Stomach (tissue), 9 donors: ENCODE data around the gene SPO11. TPM values are rescaled to one million over a fixed set of nuclear protein-coding genes. Genes with fewer than 3 reads are reported as not detected.

Experiments used
- DNase-seq, 2 donors: peaks; one replicate each; pipeline versions ENCODE4 v3.0.0 to v3.0.0-alpha.2; 2013 to 2019
- H3K27ac ChIP-seq, 5 donors: fragments of 200-600 bp in 4 of 5; sonication (generic) in 4 of 5; one replicate each; pipeline ENCODE4 v1.5.1; 2013 to 2019; ENCODE audit warnings: mild to moderate bottlenecking in 1 of 5, moderate library complexity in 1 of 5
- H3K27me3 ChIP-seq, 3 donors: fragments of 200-600 bp; sonication (generic); one replicate each; pipeline ENCODE4 v1.5.1; 2017 to 2019; ENCODE audit warnings: mixed run types in 1 of 3
- H3K36me3 ChIP-seq, 4 donors: fragments of 200-600 bp; sonication (generic); 1 replicate in 3 of 4; 2 replicates in 1 of 4; pipeline ENCODE4 v1.5.1; 2016 to 2019
- H3K4me1 ChIP-seq, 4 donors: fragments of 200-600 bp; sonication (generic); one replicate each; pipeline ENCODE4 v1.5.1; 2016 to 2019
- H3K4me3 ChIP-seq, 4 donors: fragments of 200-600 bp; sonication (generic) in 3 of 4; one replicate each; pipeline ENCODE4 v1.5.1; 2016 to 2019; ENCODE audit warnings: mild to moderate bottlenecking in 1 of 4
- H3K9me3 ChIP-seq, 4 donors: fragments of 200-600 bp; sonication (generic); one replicate each; pipeline ENCODE4 v1.5.1; 2016 to 2019
- EP300 ChIP-seq: sonication (generic); formaldehyde crosslinking; IDR thresholded peaks from one replicate; pipeline ENCODE4 v1.6.1; 2017; ENCODE audit warnings: antibody characterized with exemption
- POLR2A ChIP-seq, 4 donors: fragments of 450-650 bp; IDR thresholded peaks; one replicate each; pipeline ENCODE4 v1.6.1; 2016; ENCODE audit warnings: antibody characterized with exemption in 4 of 4, control low read depth in 2 of 4, mild to moderate bottlenecking in 1 of 4, moderate library complexity in 1 of 4
- POLR2AphosphoS5 ChIP-seq, 3 donors: sonication (generic); formaldehyde crosslinking; IDR thresholded peaks; one replicate each; pipeline ENCODE4 v1.6.1; 2016; ENCODE audit warnings: antibody characterized with exemption in 3 of 3
- WGBS, 5 donors: extraction: QIAGEN DNeasy Blood & Tissue Kit in 3 of 5; methylation state at CpG; one replicate each; pipeline versions ENCODE4 v1.1.5 to v1.1.7; 2013 to 2018; 5-methylcytosine and 5-hydroxymethylcytosine counted together
- intact Hi-C: fragments of 100-400 bp; cut with DNase I; formaldehyde crosslinking; loops from one replicate; pipeline ENCODE4 v1.15.1; 2023; ENCODE audit warnings: low total_unique reads
- polyA plus RNA-seq, 3 donors: library from polyadenylated mRNA; stranded (reverse); fragments of 200-250 nt; gene quantifications; one replicate each; pipeline ENCODE4 v1.2.3, GENCODE V29; 2013
- total RNA-seq, 5 donors: library from RNA; depleted of rRNA; stranded (reverse); fragments of >200 nt; gene quantifications; one replicate each; pipeline versions ENCODE4 v1.1.0 to v1.2.3, GENCODE V29; 2014 to 2016
- TF ChIP-seq, protein P1 (sequence below), 7 experiments: fragments of 450-650 bp in 4 of 7; fragments of 200-600 bp in 3 of 7; sonication (generic) in 3 of 7; IDR thresholded peaks; one replicate each; pipeline ENCODE4 v1.5.1; 2016 to 2019; ENCODE audit warnings: antibody characterized with exemption in 7 of 7, control low read depth in 2 of 7, mild to moderate bottlenecking in 1 of 7
- donor health status: healthy with polysubstance abuse.
- donor health status: Bipolar disorder and iron deficiency.
- donor health status: healthy.

SPO11 gene
- total and polyA plus RNA-seq, 8 donors, result not detected

DNA sequence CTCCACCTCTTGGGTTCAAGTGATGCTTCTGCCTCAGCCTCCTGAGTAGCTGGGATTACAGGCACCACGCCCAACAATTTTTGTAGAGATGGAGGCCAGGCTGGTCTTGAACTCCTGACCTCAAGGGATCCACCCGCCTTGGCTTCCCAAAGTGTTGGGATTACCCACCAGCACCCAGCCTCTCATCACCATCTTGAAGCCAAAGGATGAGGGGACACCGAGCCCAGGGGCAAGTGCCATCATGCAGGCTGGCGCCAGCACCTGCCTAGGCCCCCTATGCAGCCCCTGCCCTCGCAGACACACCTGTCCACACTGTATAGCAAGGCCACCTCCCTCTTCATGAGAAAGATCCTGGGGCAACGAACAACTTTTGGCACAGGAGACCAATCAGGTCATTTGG lies 56.3 kb downstream of the SPO11 start:
- Histone ChIP-seq H3K9me3 (no peaks in the 10 kb centered on the region), H3K36me3 (peaks cover 0 to 18% (median 12%) of the 10 kb centered on the region in 4 donors), H3K4me1 (peaks cover 11 to 31% (median 21%) of the 10 kb centered on the region in 4 donors), H3K27ac (no peak overlapping the region), H3K4me3 (no peak overlapping the region), H3K27me3 (no peaks in the 10 kb centered on the region)
- 90 to 97% (median 92%) methylated on average over 6 of the region's 6 CpGs for WGBS, 5 donors
- no peak for TF ChIP-seq POLR2A (IDR thresholded peaks at IDR 0.05)
- TF ChIP-seq, protein P1, sequence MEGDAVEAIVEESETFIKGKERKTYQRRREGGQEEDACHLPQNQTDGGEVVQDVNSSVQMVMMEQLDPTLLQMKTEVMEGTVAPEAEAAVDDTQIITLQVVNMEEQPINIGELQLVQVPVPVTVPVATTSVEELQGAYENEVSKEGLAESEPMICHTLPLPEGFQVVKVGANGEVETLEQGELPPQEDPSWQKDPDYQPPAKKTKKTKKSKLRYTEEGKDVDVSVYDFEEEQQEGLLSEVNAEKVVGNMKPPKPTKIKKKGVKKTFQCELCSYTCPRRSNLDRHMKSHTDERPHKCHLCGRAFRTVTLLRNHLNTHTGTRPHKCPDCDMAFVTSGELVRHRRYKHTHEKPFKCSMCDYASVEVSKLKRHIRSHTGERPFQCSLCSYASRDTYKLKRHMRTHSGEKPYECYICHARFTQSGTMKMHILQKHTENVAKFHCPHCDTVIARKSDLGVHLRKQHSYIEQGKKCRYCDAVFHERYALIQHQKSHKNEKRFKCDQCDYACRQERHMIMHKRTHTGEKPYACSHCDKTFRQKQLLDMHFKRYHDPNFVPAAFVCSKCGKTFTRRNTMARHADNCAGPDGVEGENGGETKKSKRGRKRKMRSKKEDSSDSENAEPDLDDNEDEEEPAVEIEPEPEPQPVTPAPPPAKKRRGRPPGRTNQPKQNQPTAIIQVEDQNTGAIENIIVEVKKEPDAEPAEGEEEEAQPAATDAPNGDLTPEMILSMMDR (IDR thresholded peaks at IDR 0.05), result no peak
- TF ChIP-seq POLR2AphosphoS5 (IDR thresholded peaks at IDR 0.05), result no peak
- TF ChIP-seq EP300, result no peak
- DNase-seq, result no peak
- intact Hi-C loops, result loop anchor here (10.0 kb wide), 1 partner anchor 209 kb away; no protein-coding TSS in a partner anchor

DNA sequence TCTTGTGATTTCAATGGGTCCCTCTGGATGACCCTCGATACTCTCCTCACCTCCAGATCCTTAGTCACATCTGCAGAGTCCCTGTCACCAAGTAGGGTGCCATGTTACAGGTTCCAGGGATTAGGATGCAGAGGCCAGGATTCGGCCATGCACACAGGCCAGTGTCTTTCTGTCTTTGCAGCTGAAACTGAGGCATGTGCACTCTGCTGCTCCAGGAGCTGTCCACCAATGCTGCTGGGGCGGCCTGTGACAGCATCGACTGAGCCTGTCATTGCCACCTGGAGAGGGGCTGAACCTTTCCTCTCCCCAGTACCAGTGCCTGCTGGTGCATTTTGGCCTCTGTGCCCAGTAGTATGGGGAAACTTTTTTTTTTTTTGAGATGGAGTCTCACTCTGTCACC lies 57.2 kb downstream of the SPO11 start:
- H3K9me3 ChIP-seq, result no peaks in the 10 kb centered on the region
- WGBS, 5 donors, result 91 to 97% (median 94%) methylated on average over 4 of the region's 4 CpGs
- H3K36me3 ChIP-seq, result peaks cover 0 to 14% (median 8%) of the 10 kb centered on the region in 4 donors
- no peak overlapping the region for H3K4me3 ChIP-seq
- DNase-seq, result no peak
- intact Hi-C loops, result loop anchor here (10.0 kb wide), 1 partner anchor 208 kb away; no protein-coding TSS in a partner anchor
- no peaks in the 10 kb centered on the region for H3K27me3 ChIP-seq
- H3K27ac ChIP-seq, result no peak overlapping the region
- TF ChIP-seq POLR2A (IDR thresholded peaks at IDR 0.05), result no peak
- no peak for TF ChIP-seq POLR2AphosphoS5 (IDR thresholded peaks at IDR 0.05)
- TF ChIP-seq, protein P1 (IDR thresholded peaks at IDR 0.05), result no peak
- TF ChIP-seq EP300, result no peak
- peaks cover 11 to 31% (median 23%) of the 10 kb centered on the region in 4 donors for H3K4me1 ChIP-seq

DNA sequence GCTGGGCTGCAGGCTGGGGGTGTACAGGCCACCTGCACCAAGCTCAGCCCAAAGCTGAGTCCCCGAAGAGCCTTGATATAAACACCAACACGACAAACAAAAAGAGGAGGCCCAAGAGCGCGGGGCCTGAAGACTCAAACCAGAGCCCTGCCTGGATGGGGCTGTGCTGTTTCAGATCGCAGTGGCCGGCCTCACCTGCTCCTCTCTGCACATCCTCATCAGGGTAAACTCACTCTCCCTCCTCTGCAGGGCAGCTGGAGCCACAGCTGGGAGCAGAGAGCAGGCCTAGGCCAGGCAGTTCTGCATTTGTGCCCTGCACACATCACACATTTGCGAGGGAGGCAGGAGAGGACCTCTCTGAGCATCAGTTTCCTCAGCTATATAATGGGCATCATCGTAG lies 57.9 kb downstream of the SPO11 start:
- no peak for DNase-seq
- Histone ChIP-seq H3K4me1 (peaks cover 17 to 30% (median 28%) of the 10 kb centered on the region in 4 donors), H3K4me3 (no peak overlapping the region), H3K27ac (no peak overlapping the region), H3K36me3 (peaks cover 0 to 14% (median 8%) of the 10 kb centered on the region in 4 donors), H3K27me3 (no peaks in the 10 kb centered on the region), H3K9me3 (no peaks in the 10 kb centered on the region)
- intact Hi-C loops, result loop anchor here (10.0 kb wide), 1 partner anchor 207 kb away; no protein-coding TSS in a partner anchor
- TF ChIP-seq POLR2AphosphoS5 (IDR thresholded peaks at IDR 0.05) (no peak), POLR2A (IDR thresholded peaks at IDR 0.05) (no peak), EP300 (no peak)
- TF ChIP-seq, protein P1 (IDR thresholded peaks at IDR 0.05), result no peak
- WGBS, 5 donors, result 84 to 93% (median 91%) methylated on average over 8 of the region's 8 CpGs

DNA sequence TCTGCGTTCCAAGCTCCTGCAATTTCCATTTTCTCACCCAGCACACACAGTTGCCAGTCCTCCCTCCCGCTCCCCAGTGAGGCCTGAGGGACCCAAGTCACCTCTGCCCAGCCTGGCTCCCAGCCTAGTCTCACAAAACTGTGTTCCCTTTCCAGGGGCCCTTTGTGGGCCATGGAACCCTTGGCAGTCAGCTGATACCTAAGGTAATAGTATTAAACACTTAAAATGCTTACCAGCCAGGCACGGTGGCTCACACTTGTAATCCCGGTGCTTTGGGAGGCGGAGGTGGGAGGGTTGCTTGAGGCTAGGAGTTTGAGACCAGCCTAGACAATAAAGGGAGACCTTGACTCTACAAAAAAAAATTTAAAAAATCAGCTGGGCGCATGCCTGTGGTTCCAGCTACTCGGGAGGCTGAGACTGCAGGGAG lies 58.4 kb downstream of the SPO11 start:
- peak in 1 of 2 donors; percentile 46 for DNase-seq
- H3K4me1 ChIP-seq, result peaks cover 22 to 35% (median 33%) of the 10 kb centered on the region in 4 donors
- intact Hi-C loops, result loop anchor here (10.0 kb wide), 1 partner anchor 207 kb away; no protein-coding TSS in a partner anchor

More for the DNA sequence above, 58.4 kb downstream of the SPO11 start:
- no peak overlapping the region for H3K4me3 ChIP-seq
- H3K9me3 ChIP-seq, result no peaks in the 10 kb centered on the region
- 53 to 85% (median 69%) methylated on average over 7 of the region's 7 CpGs for WGBS, 5 donors
- TF ChIP-seq, protein P1 (IDR thresholded peaks at IDR 0.05), result no peak
- TF ChIP-seq EP300 (no peak), POLR2A (IDR thresholded peaks at IDR 0.05) (no peak), POLR2AphosphoS5 (IDR thresholded peaks at IDR 0.05) (no peak)
- peaks cover 0 to 14% (median 9%) of the 10 kb centered on the region in 4 donors for H3K36me3 ChIP-seq
- no peaks in the 10 kb centered on the region for H3K27me3 ChIP-seq
- H3K27ac ChIP-seq, result peak overlapping the region in 1 of 5 donors; percentile 18
